ENCODE results near the gene LNP1. TPM values are rescaled to one million over a fixed set of nuclear protein-coding genes. Genes with fewer than 3 reads are reported as not detected.

The LNP1 gene
- total RNA-seq, 2 donors from 2014 or later, result 0.73 to 3.4 TPM

DNA sequence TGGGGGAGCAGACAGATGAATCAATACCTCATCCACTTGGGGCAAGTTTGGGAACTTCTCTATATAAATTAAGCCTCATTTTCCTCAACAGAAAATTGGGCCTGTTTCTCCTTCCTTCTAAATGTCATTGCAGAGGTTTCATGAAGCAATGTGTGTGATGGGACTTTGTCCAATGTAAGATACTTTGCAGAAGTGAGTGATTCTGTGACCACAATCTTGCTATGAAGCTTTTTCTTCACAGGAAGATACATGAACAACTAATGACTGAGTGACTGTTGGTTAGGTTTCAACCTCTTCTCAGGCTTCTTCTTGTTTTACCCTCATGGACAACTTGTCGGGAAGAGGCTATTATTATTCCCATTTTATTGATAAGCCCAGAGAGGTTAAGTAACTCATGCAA lies 102.1 kb downstream of the LNP1 start:
- Histone ChIP-seq H3K4me1 (replicated peaks) (no peaks in the 10 kb centered on the region), H3K4me3 (no peak overlapping the region), H3K9me3 (no peaks in the 10 kb centered on the region), H3K36me3 (no peaks in the 10 kb centered on the region), H3K27me3 (replicated peaks; ENCODE audit: insufficient read depth) (no peaks in the 10 kb centered on the region), H3K27ac (no peak overlapping the region)
- WGBS, result 94% methylated on average over 1 of the region's 1 CpG
- DNase-seq (ENCODE audit: low spot score), result no peak
- TF ChIP-seq POLR2A (IDR thresholded peaks at IDR 0.05) (no peak), POLR2AphosphoS5 (IDR thresholded peaks at IDR 0.05) (no peak)
- TF ChIP-seq, protein P1, sequence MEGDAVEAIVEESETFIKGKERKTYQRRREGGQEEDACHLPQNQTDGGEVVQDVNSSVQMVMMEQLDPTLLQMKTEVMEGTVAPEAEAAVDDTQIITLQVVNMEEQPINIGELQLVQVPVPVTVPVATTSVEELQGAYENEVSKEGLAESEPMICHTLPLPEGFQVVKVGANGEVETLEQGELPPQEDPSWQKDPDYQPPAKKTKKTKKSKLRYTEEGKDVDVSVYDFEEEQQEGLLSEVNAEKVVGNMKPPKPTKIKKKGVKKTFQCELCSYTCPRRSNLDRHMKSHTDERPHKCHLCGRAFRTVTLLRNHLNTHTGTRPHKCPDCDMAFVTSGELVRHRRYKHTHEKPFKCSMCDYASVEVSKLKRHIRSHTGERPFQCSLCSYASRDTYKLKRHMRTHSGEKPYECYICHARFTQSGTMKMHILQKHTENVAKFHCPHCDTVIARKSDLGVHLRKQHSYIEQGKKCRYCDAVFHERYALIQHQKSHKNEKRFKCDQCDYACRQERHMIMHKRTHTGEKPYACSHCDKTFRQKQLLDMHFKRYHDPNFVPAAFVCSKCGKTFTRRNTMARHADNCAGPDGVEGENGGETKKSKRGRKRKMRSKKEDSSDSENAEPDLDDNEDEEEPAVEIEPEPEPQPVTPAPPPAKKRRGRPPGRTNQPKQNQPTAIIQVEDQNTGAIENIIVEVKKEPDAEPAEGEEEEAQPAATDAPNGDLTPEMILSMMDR (IDR thresholded peaks at IDR 0.05), result no peak
- intact Hi-C loops (cut with DNase I), result no loop called here

Other genes starting within 250 kb of the LNP1 start
- gene TBC1D23, start 140.5 kb upstream of the LNP1 start, total RNA-seq, result 10 to 100 TPM; 18.3 to 23.6 TPM
- 10 to 100 TPM; 21.4 to 32.4 TPM for gene NIT2, start 66.8 kb upstream of the LNP1 start, total RNA-seq
- 10 to 100 TPM; 34.0 to 36.1 TPM for gene TOMM70, start 450 bp upstream of the LNP1 start, total RNA-seq
- 10 to 100 TPM in 1 of 2 donors, 1 to 10 TPM in 1; 6.3 to 11.8 TPM for gene TMEM45A, start 91.1 kb downstream of the LNP1 start, total RNA-seq
- gene ADGRG7, start 208.1 kb downstream of the LNP1 start, total RNA-seq, result under 1 TPM in 1 of 2 donors, not detected in 1; 0.68 TPM